H1 (cell line): ENCODE data around the gene UBE2E1.

ENCODE experiments used
- ATF3 ChIP-seq: IDR thresholded peaks from 2 replicates; pipeline ENCODE4 v1.6.1; 2011; ENCODE audit warnings: low read depth, mild to moderate bottlenecking, low read length; ENCODE audit not compliant: insufficient read depth
- CHD2 ChIP-seq: IDR thresholded peaks from 2 replicates; pipeline ENCODE4 v1.6.1; 2012; ENCODE audit warnings: low read length, improper control_type of control experiment
- CTCF ChIP-seq, 3 experiments: IDR thresholded peaks; 1 replicate in 2 of 3; 2 replicates in 1 of 3; pipeline versions ENCODE4 v1.5.1 to v1.6.1; 2011; ENCODE audit warnings: low read length in 3 of 3, mild to moderate bottlenecking in 3 of 3, inconsistent platforms in 2 of 3, low read depth in 1 of 3, moderate library complexity in 1 of 3; ENCODE audit not compliant: insufficient read depth in 1 of 3; ENCODE audit errors: control extremely low read depth in 1 of 3
- MAFK ChIP-seq: IDR thresholded peaks from 2 replicates; pipeline ENCODE4 v1.6.1; 2012; ENCODE audit warnings: low read depth, mild to moderate bottlenecking, improper control_type of control experiment, low read length
- NRF1 ChIP-seq: IDR thresholded peaks from 2 replicates; pipeline ENCODE4 v1.6.1; 2011; ENCODE audit warnings: mild to moderate bottlenecking, low read depth, low read length, improper control_type of control experiment
- PHF8 ChIP-seq: fragments of 200-600 bp; sonication (generic); conservative IDR thresholded peaks from 2 replicates; pipeline ENCODE4 v1.7.1; 2012; ENCODE audit warnings: low read depth, mild to moderate bottlenecking, inconsistent platforms, low read length, moderate library complexity
- POLR2A ChIP-seq, 2 experiments: IDR thresholded peaks; 1 replicate in 1 of 2; 2 replicates in 1 of 2; pipeline ENCODE4 v1.6.1; 2011; ENCODE audit warnings: low read depth in 2 of 2, low read length in 2 of 2, mild to moderate bottlenecking in 2 of 2; ENCODE audit errors: control extremely low read depth in 1 of 2
- POLR2AphosphoS5 ChIP-seq: IDR thresholded peaks from 2 replicates; pipeline ENCODE4 v1.6.1; 2011; ENCODE audit warnings: low read depth, low read length
- SIX5 ChIP-seq: IDR thresholded peaks from 2 replicates; pipeline ENCODE4 v1.6.1; 2011; ENCODE audit warnings: mild to moderate bottlenecking, low read depth, low read length
- SP1 ChIP-seq: IDR thresholded peaks from 2 replicates; pipeline ENCODE4 v1.6.1; 2011; ENCODE audit warnings: low read depth, low read length
- TAF1 ChIP-seq: IDR thresholded peaks from 2 replicates; pipeline ENCODE4 v1.6.1; 2011; ENCODE audit warnings: mild to moderate bottlenecking, low read depth, low read length

GRCh38 chr3:23811919-23812318 is 6.2 kb downstream of the UBE2E1 start:
- TF ChIP-seq TAF1 = no peak
- no peak for TF ChIP-seq NRF1
- TF ChIP-seq PHF8 = no peak
- no peak for TF ChIP-seq CTCF (IDR thresholded peaks at IDR 0.05; ENCODE audit: control extremely low read depth in 1 of 3, insufficient read depth in 1 of 3, low read depth in 1 of 3, low read length in 3 of 3)
- no peak for TF ChIP-seq POLR2A (IDR thresholded peaks at IDR 0.05; ENCODE audit: control extremely low read depth in 1 of 2, low read depth in 2 of 2, low read length in 2 of 2)
- TF ChIP-seq CHD2 = no peak
- TF ChIP-seq SP1 = no peak
- no peak for TF ChIP-seq SIX5
- no peak for TF ChIP-seq MAFK
- no peak for TF ChIP-seq ATF3
- no peak for TF ChIP-seq POLR2AphosphoS5
